Activated CD8-positive, alpha-beta T cell treated with anti-CD3 and anti-CD28 coated beads for 36 hours (primary cell): ENCODE data around the gene LGSN. TPM values are rescaled to one million over a fixed set of nuclear protein-coding genes. Genes with fewer than 3 reads are reported as not detected.

ENCODE experiments used
- ATAC-seq: fragments of 200-7000 bp; cut with Tn5 transposase; one replicate; pipeline ENCODE4 v1.10.0; 2021; ENCODE audit warnings: mild to moderate bottlenecking, moderate library complexity
- CTCF ChIA-PET: fragments of 350-600 bp; sonication (Branson Sonifier 250); formaldehyde crosslinking; loops from one replicate; lab custom pipeline; 2021; ENCODE audit warnings: antibody characterized with exemption; lab: Charles Lee
- POLR2A ChIA-PET: fragments of 350-600 bp; sonication (Branson Sonifier 250); formaldehyde crosslinking; loops from one replicate; lab custom pipeline; 2021; ENCODE audit warnings: antibody characterized with exemption; lab: Charles Lee
- DNase-seq: peaks from one replicate; pipeline ENCODE4 v3.0.0-alpha.2; 2020
- H3K27ac Mint-ChIP-seq: one replicate; pipeline ENCODE4 v1.8.0; 2021; ENCODE audit warnings: mild to moderate bottlenecking, mixed read lengths
- H3K27me3 Mint-ChIP-seq: one replicate; pipeline ENCODE4 v1.8.0; 2021; ENCODE audit warnings: mixed read lengths
- H3K36me3 Mint-ChIP-seq: one replicate; pipeline ENCODE4 v1.8.0; 2021; ENCODE audit warnings: low read depth, mixed read lengths
- H3K4me1 Mint-ChIP-seq: one replicate; pipeline ENCODE4 v1.8.0; 2021; ENCODE audit warnings: low read depth, mixed read lengths
- H3K4me3 Mint-ChIP-seq: one replicate; pipeline ENCODE4 v1.8.0; 2021; ENCODE audit warnings: mild to moderate bottlenecking, moderate library complexity, mixed read lengths
- H3K9me3 Mint-ChIP-seq: one replicate; pipeline ENCODE4 v1.8.0; 2021; ENCODE audit warnings: mixed read lengths
- intact Hi-C: fragments of 100-400 bp; cut with micrococcal nuclease; formaldehyde crosslinking; loops from one replicate; pipeline ENCODE4 v1.10.0; 2022
- total RNA-seq, 2 experiments: library from RNA; stranded (reverse); gene quantifications; one replicate each; pipeline ENCODE4 v1.2.3, GENCODE V29; 2021
- TF ChIP-seq, protein P1 (sequence below): fragments of 200-600 bp; IDR thresholded peaks from one replicate; pipeline ENCODE4 v1.8.0; 2022; ENCODE audit warnings: antibody characterized with exemption, mild to moderate bottlenecking

LGSN gene
- total RNA-seq, 2 experiments from 2014 or later, result not detected

DNA sequence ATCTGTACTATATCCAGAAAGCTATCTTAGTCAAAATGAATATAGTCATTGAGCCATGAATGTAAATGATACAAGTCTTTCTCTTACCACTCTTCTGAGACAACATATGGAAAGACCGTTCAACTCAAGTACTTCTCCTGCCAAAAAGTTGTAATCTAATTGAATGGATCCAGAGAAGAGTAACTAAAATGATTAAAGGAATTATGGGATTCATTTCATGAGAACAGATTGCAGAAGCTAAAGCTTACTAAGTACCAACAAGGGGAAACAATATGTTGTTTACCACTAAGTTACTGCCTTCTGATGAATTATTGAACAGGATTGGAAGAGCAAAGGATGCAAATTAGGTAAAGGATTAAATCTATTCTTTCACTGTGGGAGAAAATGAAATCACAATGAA is 2.0 kb upstream of the LGSN start:
- ChIA-PET POLR2A (no interaction called here), CTCF (no interaction called here)
- Mint-ChIP-seq H3K4me3 (no peak overlapping the region), H3K27me3 (no peaks in the 10 kb centered on the region), H3K36me3 (no peaks in the 10 kb centered on the region), H3K9me3 (peaks cover 3% of the 10 kb centered on the region), H3K4me1 (no peaks in the 10 kb centered on the region), H3K27ac (no peak overlapping the region)
- no peak for ATAC-seq
- TF ChIP-seq, protein P1, sequence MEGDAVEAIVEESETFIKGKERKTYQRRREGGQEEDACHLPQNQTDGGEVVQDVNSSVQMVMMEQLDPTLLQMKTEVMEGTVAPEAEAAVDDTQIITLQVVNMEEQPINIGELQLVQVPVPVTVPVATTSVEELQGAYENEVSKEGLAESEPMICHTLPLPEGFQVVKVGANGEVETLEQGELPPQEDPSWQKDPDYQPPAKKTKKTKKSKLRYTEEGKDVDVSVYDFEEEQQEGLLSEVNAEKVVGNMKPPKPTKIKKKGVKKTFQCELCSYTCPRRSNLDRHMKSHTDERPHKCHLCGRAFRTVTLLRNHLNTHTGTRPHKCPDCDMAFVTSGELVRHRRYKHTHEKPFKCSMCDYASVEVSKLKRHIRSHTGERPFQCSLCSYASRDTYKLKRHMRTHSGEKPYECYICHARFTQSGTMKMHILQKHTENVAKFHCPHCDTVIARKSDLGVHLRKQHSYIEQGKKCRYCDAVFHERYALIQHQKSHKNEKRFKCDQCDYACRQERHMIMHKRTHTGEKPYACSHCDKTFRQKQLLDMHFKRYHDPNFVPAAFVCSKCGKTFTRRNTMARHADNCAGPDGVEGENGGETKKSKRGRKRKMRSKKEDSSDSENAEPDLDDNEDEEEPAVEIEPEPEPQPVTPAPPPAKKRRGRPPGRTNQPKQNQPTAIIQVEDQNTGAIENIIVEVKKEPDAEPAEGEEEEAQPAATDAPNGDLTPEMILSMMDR, result no peak
- no peak for DNase-seq
- intact Hi-C loops, result no loop called here

DNA sequence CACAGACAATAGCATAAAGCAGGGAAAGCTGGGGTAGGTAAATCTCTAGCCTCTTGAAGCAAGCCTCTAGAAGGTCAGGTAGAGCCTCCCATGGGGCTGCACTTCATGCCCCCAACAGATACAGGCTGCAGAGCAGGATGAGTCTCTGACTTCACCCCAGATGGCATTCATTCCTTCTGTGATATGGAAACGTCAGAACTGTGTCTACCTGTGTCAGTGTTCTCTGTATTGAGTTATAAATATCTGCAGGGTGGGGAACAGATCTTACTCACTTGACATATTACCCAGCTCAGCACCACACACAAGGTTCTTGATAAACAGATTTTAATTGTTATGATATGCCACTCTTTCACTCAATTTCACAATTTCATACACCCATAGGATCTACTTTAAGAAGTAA is 2.1 kb downstream of the LGSN start:
- no peak for DNase-seq
- ChIA-PET POLR2A (no interaction called here), CTCF (no interaction called here)
- TF ChIP-seq, protein P1, result no peak
- ATAC-seq, result no peak
- no peaks in the 10 kb centered on the region for H3K9me3 Mint-ChIP-seq
- intact Hi-C loops, result no loop called here
- H3K4me1 Mint-ChIP-seq, result no peaks in the 10 kb centered on the region
- H3K36me3 Mint-ChIP-seq, result no peaks in the 10 kb centered on the region
- H3K4me3 Mint-ChIP-seq, result no peak overlapping the region
- no peaks in the 10 kb centered on the region for H3K27me3 Mint-ChIP-seq
- no peak overlapping the region for H3K27ac Mint-ChIP-seq

DNA sequence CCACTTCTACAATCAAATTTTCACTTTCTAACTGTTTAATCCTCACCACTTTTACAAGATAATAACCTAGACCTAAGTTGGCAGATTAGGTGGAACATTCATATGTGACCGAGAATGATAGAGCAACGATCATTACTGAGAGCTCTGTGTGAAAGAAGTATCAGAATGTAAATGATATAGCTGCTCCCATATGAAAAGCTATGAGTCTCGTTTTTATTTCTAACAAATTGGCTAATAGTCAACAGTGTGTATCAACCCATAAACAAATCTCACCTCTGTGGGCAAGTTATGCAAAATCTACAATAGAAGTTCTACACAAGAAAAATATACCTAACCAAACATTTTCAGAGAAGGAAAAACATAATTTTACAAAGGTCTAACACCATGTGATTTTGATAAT is 3.7 kb downstream of the LGSN start:
- DNase-seq (no peak), ATAC-seq (no peak)
- no peak overlapping the region for H3K27ac Mint-ChIP-seq
- TF ChIP-seq, protein P1, result no peak
- POLR2A ChIA-PET, result no interaction called here
- peaks cover 2% of the 10 kb centered on the region for H3K27me3 Mint-ChIP-seq
- intact Hi-C loops, result no loop called here
- no peaks in the 10 kb centered on the region for H3K36me3 Mint-ChIP-seq
- H3K4me1 Mint-ChIP-seq, result no peaks in the 10 kb centered on the region
- CTCF ChIA-PET, result no interaction called here
- H3K9me3 Mint-ChIP-seq, result no peaks in the 10 kb centered on the region
- H3K4me3 Mint-ChIP-seq, result no peak overlapping the region

DNA sequence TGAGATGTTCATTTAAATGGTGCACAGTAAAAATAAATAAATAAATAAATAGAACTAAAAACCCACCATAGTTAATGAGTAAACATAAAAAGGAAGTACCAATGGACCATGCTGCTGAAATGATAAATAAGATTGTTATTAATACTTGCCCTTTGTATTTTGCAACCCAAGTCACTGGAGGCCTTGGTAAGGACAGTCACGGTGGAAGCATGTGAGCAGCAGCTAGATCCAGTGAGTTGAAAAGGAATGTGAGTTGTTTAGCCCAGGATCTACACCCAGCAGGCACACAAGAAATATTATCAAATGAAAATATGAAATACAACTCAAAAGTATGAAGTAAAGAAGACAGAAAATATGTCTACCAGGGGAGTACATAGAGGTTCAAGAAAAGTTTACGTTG is 6.7 kb downstream of the LGSN start:
- H3K4me3 Mint-ChIP-seq, result no peak overlapping the region

DNA sequence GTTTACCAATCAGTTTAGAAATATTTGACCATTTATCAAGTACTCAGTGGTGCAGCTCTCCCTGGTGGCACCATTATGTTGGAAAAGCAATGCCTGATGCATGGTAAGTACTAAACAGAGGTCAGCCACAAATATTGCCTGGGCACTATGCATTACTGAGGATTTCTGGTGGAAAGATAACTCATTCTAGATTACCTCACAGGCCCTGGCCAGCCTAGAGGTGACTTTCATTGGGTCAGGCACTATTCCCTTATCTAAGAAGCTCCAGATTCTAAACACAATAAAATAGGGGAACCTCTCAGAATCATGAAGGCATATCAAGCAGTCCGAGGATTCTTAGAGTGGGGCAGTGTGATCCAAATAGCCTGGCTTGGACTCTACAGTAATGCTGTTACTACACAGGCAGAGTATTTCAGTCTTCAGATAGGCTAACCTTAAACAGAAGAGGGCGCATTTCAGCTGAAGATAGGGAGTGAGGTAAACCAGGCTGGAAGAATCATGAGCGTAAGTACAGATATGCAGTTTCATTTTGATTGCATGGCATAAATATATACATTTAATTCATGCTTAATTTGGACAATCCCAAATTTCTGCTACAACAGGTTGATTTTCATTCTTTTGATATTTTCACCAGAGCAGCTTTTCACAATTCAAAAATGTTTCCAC is 12.1 kb downstream of the LGSN start:
- H3K36me3 Mint-ChIP-seq, result no peaks in the 10 kb centered on the region
- no peaks in the 10 kb centered on the region for H3K9me3 Mint-ChIP-seq
- ATAC-seq, result no peak
- POLR2A ChIA-PET, result no interaction called here
- intact Hi-C loops, result no loop called here
- no peak for DNase-seq
- TF ChIP-seq, protein P1, result no peak
- no peak overlapping the region for H3K27ac Mint-ChIP-seq
- CTCF ChIA-PET, result no interaction called here
- no peak overlapping the region for H3K4me3 Mint-ChIP-seq
- H3K27me3 Mint-ChIP-seq, result peaks cover 3% of the 10 kb centered on the region
- H3K4me1 Mint-ChIP-seq, result no peaks in the 10 kb centered on the region

More for the DNA sequence above, 6.7 kb downstream of the LGSN start:
- no peaks in the 10 kb centered on the region for H3K9me3 Mint-ChIP-seq
- CTCF ChIA-PET, result no interaction called here
- H3K27ac Mint-ChIP-seq, result no peak overlapping the region
- POLR2A ChIA-PET, result no interaction called here
- H3K4me1 Mint-ChIP-seq, result no peaks in the 10 kb centered on the region
- TF ChIP-seq, protein P1, result no peak
- no peaks in the 10 kb centered on the region for H3K36me3 Mint-ChIP-seq
- no peak for DNase-seq
- H3K27me3 Mint-ChIP-seq, result peaks cover 2% of the 10 kb centered on the region
- no peak for ATAC-seq
- intact Hi-C loops, result no loop called here
